GM23338 (cell line): ENCODE data around the gene ZNF451. TPM values are rescaled to one million over a fixed set of nuclear protein-coding genes. Genes with fewer than 3 reads are reported as not detected.

Experiments
- ATAC-seq: fragments of 200-7000 bp; cut with Tn5 transposase; 3 replicates; pipeline ENCODE4 v1.9.1; 2020
- DNase-seq: peaks from one replicate; pipeline ENCODE4 v3.0.0-alpha.2; 2015; ENCODE audit warnings: low spot score
- H2AFZ ChIP-seq: fragments of 200-600 bp; sonication (generic); 2 replicates; pipeline ENCODE4 v1.8.0; 2016; ENCODE audit warnings: antibody characterized with exemption, mild to moderate bottlenecking, moderate library complexity
- H3F3A ChIP-seq: fragments of 200-600 bp; sonication (generic); replicated peaks from 2 replicates; pipeline ENCODE4 v1.8.0; 2017; ENCODE audit warnings: antibody characterized with exemption, mixed run types, low read depth
- H3K27ac ChIP-seq: fragments of 200-600 bp; sonication (generic); 2 replicates; pipeline ENCODE4 v1.6.1; 2016; ENCODE audit warnings: low read depth
- H3K27me3 ChIP-seq: fragments of 200-600 bp; sonication (generic); 2 replicates; pipeline ENCODE4 v1.8.0; 2016; ENCODE audit warnings: mild to moderate bottlenecking, mixed run types, moderate library complexity; ENCODE audit not compliant: insufficient read depth
- H3K36me3 ChIP-seq: fragments of 200-600 bp; sonication (generic); 2 replicates; pipeline ENCODE4 v1.8.0; 2016; ENCODE audit warnings: mild to moderate bottlenecking; ENCODE audit not compliant: insufficient read depth
- H3K4me1 ChIP-seq: fragments of 200-600 bp; sonication (generic); 2 replicates; pipeline ENCODE4 v1.8.0; 2016; ENCODE audit warnings: mild to moderate bottlenecking, moderate library complexity; ENCODE audit not compliant: insufficient read depth
- H3K4me2 ChIP-seq: fragments of 200-600 bp; sonication (generic); 2 replicates; pipeline ENCODE4 v1.7.1; 2017; ENCODE audit warnings: mixed run types
- H3K4me3 ChIP-seq: fragments of 200-600 bp; sonication (generic); 2 replicates; pipeline ENCODE4 v1.6.1; 2016; ENCODE audit warnings: mixed run types
- H3K79me2 ChIP-seq: fragments of 200-600 bp; sonication (generic); replicated peaks from 2 replicates; pipeline ENCODE4 v1.8.0; 2017; ENCODE audit warnings: mild to moderate bottlenecking; ENCODE audit not compliant: insufficient read depth
- H3K9me2 ChIP-seq: fragments of 200-600 bp; sonication (generic); 2 replicates; pipeline ENCODE4 v1.8.0; 2017; ENCODE audit not compliant: insufficient read depth
- H4K20me1 ChIP-seq: fragments of 200-600 bp; sonication (generic); replicated peaks from 2 replicates; pipeline ENCODE4 v1.8.0; 2017; ENCODE audit warnings: mild to moderate bottlenecking; ENCODE audit not compliant: insufficient read depth
- H3K27ac Mint-ChIP-seq: 2 replicates; pipeline ENCODE4 v1.8.0; 2020; ENCODE audit warnings: inconsistent platforms, mild to moderate bottlenecking, moderate library complexity, mixed read lengths
- H3K27me3 Mint-ChIP-seq: 3 replicates; pipeline ENCODE4 v1.8.0; 2022; ENCODE audit warnings: low read depth, mild to moderate bottlenecking, moderate library complexity, mixed read lengths, inconsistent platforms; ENCODE audit not compliant: insufficient read depth, poor library complexity
- H3K36me3 Mint-ChIP-seq: 3 replicates; pipeline ENCODE4 v1.8.0; 2021; ENCODE audit warnings: low read depth, mild to moderate bottlenecking, inconsistent platforms, moderate library complexity, mixed read lengths
- H3K4me1 Mint-ChIP-seq: 3 replicates; pipeline ENCODE4 v1.8.0; 2020; ENCODE audit warnings: mild to moderate bottlenecking, inconsistent platforms, mixed read lengths
- H3K4me3 Mint-ChIP-seq: 3 replicates; pipeline ENCODE4 v1.8.0; 2021; ENCODE audit warnings: moderate library complexity, mild to moderate bottlenecking, inconsistent platforms, mixed read lengths
- H3K9me3 Mint-ChIP-seq: 3 replicates; pipeline ENCODE4 v1.8.0; 2020; ENCODE audit warnings: moderate library complexity, mild to moderate bottlenecking, inconsistent platforms, mixed read lengths
- CREB1 ChIP-seq: fragments of 250-450 bp; sonication (Bioruptor Pico); IDR thresholded peaks from 2 replicates; pipeline ENCODE4 v1.5.0; 2020; ENCODE audit warnings: low read depth, mild to moderate bottlenecking, moderate library complexity
- CTCF ChIP-seq, 2 experiments: fragments of 200-600 bp in 1 of 2; sonication (generic) in 1 of 2; conservative IDR thresholded peaks; 2 replicates each; pipeline versions ENCODE4 v1.5.1 to v1.6.1; 2016 to 2017; ENCODE audit warnings: antibody characterized with exemption in 2 of 2, low read depth in 2 of 2, mild to moderate bottlenecking in 2 of 2, moderate library complexity in 1 of 2
- EZH2 ChIP-seq: fragments of 200-600 bp; sonication (generic); IDR thresholded peaks from one replicate; pipeline ENCODE4 v1.8.0; 2017; ENCODE audit warnings: antibody characterized with exemption, mild to moderate bottlenecking, low read depth; ENCODE audit not compliant: unreplicated experiment
- EZH2phosphoT487 ChIP-seq: fragments of 200-600 bp; sonication (generic); IDR thresholded peaks from one replicate; pipeline ENCODE4 v1.8.1; 2018; ENCODE audit warnings: antibody characterized with exemption; ENCODE audit not compliant: unreplicated experiment
- JUNB ChIP-seq: IDR thresholded peaks from one replicate; pipeline ENCODE4 v1.6.1; 2016; ENCODE audit warnings: antibody characterized with exemption; ENCODE audit not compliant: unreplicated experiment
- NANOG ChIP-seq: IDR thresholded peaks from 2 replicates; pipeline ENCODE4 v1.6.1; 2016; ENCODE audit warnings: antibody characterized with exemption, borderline replicate concordance
- POLR2AphosphoS5 ChIP-seq: IDR thresholded peaks from 2 replicates; pipeline ENCODE4 v1.6.1; 2016; ENCODE audit warnings: antibody characterized with exemption, low read depth
- REST ChIP-seq: IDR thresholded peaks from one replicate; pipeline ENCODE4 v1.6.1; 2018; ENCODE audit warnings: antibody characterized with exemption; ENCODE audit not compliant: unreplicated experiment
- STAT1 ChIP-seq: IDR thresholded peaks from one replicate; pipeline ENCODE4 v1.6.1; 2016; ENCODE audit warnings: antibody characterized with exemption; ENCODE audit not compliant: unreplicated experiment
- ZNF114 ChIP-seq: fragments of 250-450 bp; sonication (Bioruptor Pico); IDR thresholded peaks from 2 replicates; pipeline ENCODE4 v1.5.0; 2020; ENCODE audit warnings: mild to moderate bottlenecking, moderate library complexity
- ZNF331 ChIP-seq: fragments of 250-450 bp; sonication (Bioruptor Pico); IDR thresholded peaks from 2 replicates; pipeline ENCODE4 v1.5.0; 2020; ENCODE audit warnings: low read depth, mild to moderate bottlenecking, moderate library complexity
- polyA plus RNA-seq: library from polyadenylated mRNA; unstranded; fragments of >200 nt; fragmentation: Nextera tagmentation; extraction: Ambion mirVana; gene quantifications from 2 replicates; pipeline ENCODE4 v1.2.1, GENCODE V29; 2016
- total RNA-seq: library from RNA; depleted of rRNA; stranded (reverse); fragments of >200 nt; shearing (Covaris generic); gene quantifications from 2 replicates; pipeline ENCODE4 v1.2.3, GENCODE V29; 2014
- TF ChIP-seq, protein P1 (sequence below): IDR thresholded peaks from 2 replicates; pipeline ENCODE4 v1.6.1; 2016; ENCODE audit warnings: antibody characterized with exemption
- TF ChIP-seq, protein P2 (sequence below): fragments of 250-450 bp; sonication (Bioruptor Pico); IDR thresholded peaks from 2 replicates; pipeline ENCODE4 v1.5.0; 2020; ENCODE audit warnings: mild to moderate bottlenecking, moderate library complexity

Gene ZNF451
- total and polyA plus RNA-seq, 2 experiments from 2014 or later = 44.8 to 54.1 TPM

- no peaks in the 10 kb centered on the region for H3K36me3 ChIP-seq
- no peak for ATAC-seq
- Mint-ChIP-seq H3K27me3 (no peaks in the 10 kb centered on the region), H3K36me3 (peaks cover 5% of the 10 kb centered on the region; the same call in 2 of the 3 replicates), H3K9me3 (no peaks in the 10 kb centered on the region), H3K4me3 (no peak overlapping the region), H3K27ac (peak overlapping the region; percentile 50; the same call in 1 of the 2 replicates), H3K4me1 (peaks cover 11% of the 10 kb centered on the region; the same call in 2 of the 3 replicates)
- H3K27ac ChIP-seq = peak overlapping the region; percentile 1; the same call in 1 of the 2 replicates
- no peak overlapping the region for H3K4me3 ChIP-seq
- TF ChIP-seq, protein P1, sequence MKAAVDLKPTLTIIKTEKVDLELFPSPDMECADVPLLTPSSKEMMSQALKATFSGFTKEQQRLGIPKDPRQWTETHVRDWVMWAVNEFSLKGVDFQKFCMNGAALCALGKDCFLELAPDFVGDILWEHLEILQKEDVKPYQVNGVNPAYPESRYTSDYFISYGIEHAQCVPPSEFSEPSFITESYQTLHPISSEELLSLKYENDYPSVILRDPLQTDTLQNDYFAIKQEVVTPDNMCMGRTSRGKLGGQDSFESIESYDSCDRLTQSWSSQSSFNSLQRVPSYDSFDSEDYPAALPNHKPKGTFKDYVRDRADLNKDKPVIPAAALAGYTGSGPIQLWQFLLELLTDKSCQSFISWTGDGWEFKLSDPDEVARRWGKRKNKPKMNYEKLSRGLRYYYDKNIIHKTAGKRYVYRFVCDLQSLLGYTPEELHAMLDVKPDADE = no peak
- TF ChIP-seq NANOG (no peak), ZNF331 (no peak), REST (no peak), EZH2 (no peak), ZNF114 (CRISPR knock-in tag) (no peak), CREB1 (CRISPR knock-in tag) (no peak), CTCF (conservative IDR thresholded peaks at IDR 0.05; ENCODE audit: low read depth in 2 of 2) (no peak), JUNB (no peak), EZH2phosphoT487 (no peak), STAT1 (no peak), POLR2AphosphoS5 (no peak)
- TF ChIP-seq, protein P2, sequence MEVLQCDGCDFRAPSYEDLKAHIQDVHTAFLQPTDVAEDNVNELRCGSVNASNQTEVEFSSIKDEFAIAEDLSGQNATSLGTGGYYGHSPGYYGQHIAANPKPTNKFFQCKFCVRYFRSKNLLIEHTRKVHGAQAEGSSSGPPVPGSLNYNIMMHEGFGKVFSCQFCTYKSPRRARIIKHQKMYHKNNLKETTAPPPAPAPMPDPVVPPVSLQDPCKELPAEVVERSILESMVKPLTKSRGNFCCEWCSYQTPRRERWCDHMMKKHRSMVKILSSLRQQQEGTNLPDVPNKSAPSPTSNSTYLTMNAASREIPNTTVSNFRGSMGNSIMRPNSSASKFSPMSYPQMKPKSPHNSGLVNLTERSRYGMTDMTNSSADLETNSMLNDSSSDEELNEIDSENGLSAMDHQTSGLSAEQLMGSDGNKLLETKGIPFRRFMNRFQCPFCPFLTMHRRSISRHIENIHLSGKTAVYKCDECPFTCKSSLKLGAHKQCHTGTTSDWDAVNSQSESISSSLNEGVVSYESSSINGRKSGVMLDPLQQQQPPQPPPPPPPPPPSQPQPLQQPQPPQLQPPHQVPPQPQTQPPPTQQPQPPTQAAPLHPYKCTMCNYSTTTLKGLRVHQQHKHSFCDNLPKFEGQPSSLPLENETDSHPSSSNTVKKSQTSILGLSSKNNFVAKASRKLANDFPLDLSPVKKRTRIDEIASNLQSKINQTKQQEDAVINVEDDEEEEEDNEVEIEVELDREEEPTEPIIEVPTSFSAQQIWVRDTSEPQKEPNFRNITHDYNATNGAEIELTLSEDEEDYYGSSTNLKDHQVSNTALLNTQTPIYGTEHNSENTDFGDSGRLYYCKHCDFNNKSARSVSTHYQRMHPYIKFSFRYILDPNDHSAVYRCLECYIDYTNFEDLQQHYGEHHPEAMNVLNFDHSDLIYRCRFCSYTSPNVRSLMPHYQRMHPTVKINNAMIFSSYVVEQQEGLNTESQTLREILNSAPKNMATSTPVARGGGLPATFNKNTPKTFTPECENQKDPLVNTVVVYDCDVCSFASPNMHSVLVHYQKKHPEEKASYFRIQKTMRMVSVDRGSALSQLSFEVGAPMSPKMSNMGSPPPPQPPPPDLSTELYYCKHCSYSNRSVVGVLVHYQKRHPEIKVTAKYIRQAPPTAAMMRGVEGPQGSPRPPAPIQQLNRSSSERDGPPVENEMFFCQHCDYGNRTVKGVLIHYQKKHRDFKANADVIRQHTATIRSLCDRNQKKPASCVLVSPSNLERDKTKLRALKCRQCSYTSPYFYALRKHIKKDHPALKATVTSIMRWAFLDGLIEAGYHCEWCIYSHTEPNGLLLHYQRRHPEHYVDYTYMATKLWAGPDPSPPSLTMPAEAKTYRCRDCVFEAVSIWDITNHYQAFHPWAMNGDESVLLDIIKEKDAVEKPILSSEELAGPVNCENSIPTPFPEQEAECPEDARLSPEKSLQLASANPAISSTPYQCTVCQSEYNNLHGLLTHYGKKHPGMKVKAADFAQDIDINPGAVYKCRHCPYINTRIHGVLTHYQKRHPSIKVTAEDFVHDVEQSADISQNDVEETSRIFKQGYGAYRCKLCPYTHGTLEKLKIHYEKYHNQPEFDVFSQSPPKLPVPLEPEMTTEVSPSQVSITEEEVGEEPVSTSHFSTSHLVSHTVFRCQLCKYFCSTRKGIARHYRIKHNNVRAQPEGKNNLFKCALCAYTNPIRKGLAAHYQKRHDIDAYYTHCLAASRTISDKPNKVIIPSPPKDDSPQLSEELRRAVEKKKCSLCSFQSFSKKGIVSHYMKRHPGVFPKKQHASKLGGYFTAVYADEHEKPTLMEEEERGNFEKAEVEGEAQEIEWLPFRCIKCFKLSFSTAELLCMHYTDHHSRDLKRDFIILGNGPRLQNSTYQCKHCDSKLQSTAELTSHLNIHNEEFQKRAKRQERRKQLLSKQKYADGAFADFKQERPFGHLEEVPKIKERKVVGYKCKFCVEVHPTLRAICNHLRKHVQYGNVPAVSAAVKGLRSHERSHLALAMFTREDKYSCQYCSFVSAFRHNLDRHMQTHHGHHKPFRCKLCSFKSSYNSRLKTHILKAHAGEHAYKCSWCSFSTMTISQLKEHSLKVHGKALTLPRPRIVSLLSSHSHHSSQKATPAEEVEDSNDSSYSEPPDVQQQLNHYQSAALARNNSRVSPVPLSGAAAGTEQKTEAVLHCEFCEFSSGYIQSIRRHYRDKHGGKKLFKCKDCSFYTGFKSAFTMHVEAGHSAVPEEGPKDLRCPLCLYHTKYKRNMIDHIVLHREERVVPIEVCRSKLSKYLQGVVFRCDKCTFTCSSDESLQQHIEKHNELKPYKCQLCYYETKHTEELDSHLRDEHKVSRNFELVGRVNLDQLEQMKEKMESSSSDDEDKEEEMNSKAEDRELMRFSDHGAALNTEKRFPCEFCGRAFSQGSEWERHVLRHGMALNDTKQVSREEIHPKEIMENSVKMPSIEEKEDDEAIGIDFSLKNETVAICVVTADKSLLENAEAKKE = no peak
- DNase-seq = no peak
- no peak overlapping the region for H2AFZ ChIP-seq
- no peaks in the 10 kb centered on the region for H3K4me1 ChIP-seq
- H3K79me2 ChIP-seq = peaks cover 34% of the 10 kb centered on the region
- H3K9me2 ChIP-seq = no peaks in the 10 kb centered on the region
- H3K27me3 ChIP-seq = no peaks in the 10 kb centered on the region
- H4K20me1 ChIP-seq = 0 out of 2 replicates have a peak, but pooled peaks cover 2% of the 10 kb centered on the region
- no peaks in the 10 kb centered on the region for H3F3A ChIP-seq
- H3K4me2 ChIP-seq = no peak overlapping the region
These were observed 26.8 kb downstream of the ZNF451 start for GRCh38 chr6:57116776-57117175.
